Activated T-cell treated with anti-CD3 and anti-CD28 coated beads for 4 hours (primary cell): ENCODE results near the gene C1QTNF9.
"Not testable (repeated sequence)": the region's sequence is repeated elsewhere in the genome, so short reads cannot be mapped to it uniquely, and the experiment has no call there.

Source experiments
- DNase-seq: peaks from one replicate; pipeline ENCODE4 v3.0.0-alpha.2; 2020

C1QTNF9 gene, protein sequence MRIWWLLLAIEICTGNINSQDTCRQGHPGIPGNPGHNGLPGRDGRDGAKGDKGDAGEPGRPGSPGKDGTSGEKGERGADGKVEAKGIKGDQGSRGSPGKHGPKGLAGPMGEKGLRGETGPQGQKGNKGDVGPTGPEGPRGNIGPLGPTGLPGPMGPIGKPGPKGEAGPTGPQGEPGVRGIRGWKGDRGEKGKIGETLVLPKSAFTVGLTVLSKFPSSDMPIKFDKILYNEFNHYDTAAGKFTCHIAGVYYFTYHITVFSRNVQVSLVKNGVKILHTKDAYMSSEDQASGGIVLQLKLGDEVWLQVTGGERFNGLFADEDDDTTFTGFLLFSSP

DNA sequence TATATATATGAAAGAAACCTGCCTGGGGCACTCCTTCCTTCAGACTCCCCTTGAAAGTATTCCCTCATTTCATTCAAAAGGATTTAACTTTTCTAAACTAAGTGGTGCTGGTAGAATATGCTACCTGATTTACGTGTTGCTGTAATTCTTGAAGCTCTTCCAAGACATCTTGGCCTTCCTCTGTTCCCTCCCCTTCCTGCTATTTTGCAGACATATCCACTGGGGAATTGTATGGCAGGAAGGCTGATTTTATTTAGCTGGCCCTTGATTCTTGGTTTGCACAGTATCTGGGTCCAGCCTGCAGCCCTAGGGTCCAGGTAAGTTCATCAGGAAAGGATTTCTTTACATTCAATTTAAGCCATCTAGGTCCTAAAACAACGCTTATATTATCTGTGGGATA lies at the start of gene C1QTNF9:
Gene C1QTNF9, plus strand, starts transcription at position 281 of the 400 bp plus-strand sequence. CDS start 6,424 bp downstream, outside the sequence.
- DNase-seq: not testable (repeated sequence)

DNA sequence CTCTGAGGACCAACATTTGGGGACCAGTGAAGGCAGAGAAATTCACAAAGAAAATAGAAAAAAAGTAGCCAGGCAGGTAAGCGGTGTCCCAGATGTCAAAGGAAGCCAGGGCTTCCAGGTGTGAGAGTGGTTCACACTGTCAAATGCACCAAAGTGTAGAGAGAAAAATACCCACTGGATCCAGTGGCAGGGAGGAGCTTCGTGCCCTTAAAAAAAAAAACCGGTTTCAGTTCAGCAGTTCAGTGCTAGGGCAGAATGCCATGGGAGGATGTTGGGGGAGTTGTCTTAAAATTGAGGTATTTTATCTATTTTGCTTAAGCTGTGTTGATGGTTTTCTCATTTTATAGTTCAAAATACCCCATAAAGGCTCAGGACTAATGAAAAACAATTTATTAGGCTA lies 47.8 kb upstream of the C1QTNF9 start:
- DNase-seq: no peak

DNA sequence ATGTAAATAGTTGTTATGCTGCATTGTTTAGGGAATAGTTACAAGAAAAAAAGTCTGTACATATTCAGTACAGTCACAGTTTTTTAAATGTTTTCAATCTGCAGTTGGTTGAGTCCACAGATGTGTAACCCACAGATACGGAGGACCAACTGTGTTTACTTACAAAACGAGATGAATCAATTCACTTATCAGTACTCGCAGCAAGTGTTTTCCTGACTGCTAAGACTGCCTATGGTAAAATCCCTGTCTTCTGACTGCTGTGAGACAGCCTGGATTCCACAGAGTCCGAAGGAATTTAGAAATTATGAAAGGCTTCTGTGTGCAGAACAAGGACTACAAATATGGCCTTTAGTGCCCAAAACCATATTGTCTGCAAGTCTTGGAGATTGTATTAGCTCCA lies 45.7 kb upstream of the C1QTNF9 start:
- DNase-seq: no peak

DNA sequence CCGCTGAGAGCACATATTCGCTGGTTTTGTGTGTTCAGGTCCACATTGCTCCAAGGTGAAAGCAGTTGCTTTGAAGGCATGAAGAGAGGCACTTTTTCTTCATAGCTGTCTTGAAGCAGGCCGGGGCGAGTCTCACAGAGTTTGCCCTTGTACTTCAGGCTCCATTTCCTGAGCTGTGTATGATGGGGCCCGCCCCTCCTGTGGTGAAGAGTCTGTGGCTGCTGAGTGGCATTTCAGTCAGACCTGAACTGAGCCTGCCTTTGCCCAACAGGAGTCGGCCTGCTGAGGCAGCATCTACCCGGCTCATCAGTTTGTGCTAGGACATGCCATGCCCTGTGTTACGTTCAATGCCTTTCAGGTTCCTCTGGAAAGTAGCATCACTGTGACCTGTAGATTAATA lies 44.4 kb upstream of the C1QTNF9 start:
- DNase-seq: peak; percentile 57

DNA sequence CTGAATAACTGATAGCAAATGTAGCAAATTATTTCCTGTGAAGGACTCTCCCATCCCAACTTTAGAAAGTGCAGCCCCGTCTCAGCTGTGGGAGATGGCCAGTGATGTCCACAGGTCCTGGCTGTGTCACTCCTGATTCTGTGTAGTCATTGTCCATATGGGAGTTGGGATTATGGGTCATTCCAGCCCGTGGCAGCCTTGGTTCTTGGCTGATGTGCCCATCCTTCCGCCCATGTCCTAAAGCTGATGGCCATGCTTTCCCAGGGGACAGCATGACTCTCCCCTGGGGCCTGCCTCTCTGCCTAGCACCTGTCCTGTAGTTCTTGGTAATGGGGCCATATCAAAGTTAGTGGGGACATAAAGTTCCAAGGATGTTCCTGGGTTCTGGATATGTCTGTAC lies 43.9 kb upstream of the C1QTNF9 start:
- DNase-seq: no peak

DNA sequence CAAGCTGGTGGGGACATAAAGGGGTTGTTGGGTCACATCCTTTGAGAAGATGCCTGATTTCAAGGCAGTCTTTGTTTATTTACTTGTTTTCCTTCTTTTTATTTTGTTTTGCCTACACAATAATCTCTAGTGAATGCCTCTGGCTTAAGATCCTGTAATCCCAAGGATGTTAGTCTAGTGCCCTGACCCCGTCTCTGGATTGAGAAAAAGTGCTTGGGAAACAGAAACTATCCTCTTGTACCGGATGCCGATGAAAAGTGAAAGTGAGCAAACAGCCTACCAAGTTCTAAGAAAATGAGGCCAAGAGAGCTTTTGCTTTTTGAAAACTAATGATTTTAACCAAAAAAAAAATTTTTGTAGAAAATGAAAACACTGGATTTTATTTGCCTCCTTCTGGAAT lies 42.1 kb upstream of the C1QTNF9 start:
- no peak for DNase-seq

DNA sequence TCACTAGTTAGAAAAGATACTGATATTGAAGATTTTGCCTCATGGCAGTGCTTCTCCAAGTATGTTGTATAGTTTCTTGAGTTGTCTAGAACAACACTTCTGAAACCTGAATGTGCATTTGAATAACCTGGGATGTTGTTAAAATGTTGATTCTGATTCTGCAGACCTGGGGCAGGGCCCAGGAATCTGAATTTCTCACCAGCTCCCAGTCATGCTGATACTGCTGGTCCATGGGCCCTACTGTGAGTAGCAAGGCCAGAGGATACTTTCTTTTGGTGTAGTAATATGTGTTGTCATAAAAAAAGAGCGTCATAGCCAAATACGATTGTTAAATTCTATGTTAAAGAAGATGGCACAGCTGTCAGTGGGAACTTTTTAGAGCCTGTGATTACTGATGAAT lies 41.6 kb upstream of the C1QTNF9 start:
- no peak for DNase-seq

DNA sequence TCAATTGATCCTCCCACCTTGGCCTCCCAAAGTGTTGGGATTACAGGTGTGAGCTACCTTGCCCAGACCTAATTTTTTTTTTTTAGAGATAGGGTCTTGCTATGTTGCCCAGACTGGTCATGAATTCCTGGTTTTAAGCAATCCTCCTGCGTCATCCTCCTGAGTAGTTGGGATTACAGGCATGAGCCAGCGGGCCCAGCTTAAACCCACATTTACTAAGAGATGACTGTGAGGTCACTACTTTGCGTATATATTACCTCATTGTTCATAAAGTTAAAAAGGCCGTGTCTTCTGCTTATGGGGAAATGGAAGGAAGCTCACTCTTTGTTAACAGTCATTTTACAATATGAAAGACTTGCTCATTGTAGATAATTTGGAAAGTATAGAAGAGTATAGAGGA lies 39.6 kb upstream of the C1QTNF9 start:
- no peak for DNase-seq

DNA sequence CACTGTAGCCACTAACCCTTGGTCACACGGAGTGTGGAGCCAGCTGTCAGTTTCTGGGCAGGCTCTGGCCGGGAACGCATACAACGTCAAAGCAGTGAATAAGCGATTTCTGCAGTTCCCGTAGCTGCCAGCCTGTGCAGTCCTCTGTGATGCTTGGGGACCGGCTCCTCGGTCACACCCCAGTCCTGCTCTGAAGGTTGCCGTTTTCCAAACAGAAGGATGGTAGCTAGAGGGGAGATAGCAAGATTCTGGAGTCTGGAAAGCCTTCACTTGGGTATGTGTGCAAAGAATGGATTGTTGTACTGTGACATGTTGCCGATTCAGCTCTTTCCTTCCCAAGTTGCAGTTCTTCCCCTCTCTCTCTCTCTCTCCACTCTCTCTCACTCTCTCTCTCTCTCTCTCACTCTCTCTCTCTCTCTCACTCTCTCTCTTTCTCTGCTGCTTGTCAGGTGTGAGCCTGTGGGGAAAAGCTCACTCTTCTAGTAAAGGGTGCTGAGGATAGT lies 38.7 kb upstream of the C1QTNF9 start:
- DNase-seq: no peak

DNA sequence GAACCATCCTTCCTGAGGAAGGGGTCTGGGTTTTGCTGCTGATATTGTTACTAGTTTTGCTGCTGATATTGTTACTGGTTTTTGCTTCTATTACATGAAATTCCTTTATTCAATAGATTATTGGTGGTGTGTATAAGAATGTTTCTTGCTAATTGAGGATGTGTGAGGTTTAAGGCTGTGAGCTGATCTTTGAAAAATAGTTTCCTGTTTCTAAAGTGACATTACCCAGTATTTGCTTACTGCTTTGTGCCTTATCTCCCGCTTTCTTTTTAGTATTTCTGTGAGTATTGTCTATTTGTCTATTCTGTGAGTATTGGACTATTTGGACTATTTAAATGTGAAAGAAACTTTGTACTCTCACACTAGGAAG lies 38.2 kb upstream of the C1QTNF9 start:
- no peak for DNase-seq

DNA sequence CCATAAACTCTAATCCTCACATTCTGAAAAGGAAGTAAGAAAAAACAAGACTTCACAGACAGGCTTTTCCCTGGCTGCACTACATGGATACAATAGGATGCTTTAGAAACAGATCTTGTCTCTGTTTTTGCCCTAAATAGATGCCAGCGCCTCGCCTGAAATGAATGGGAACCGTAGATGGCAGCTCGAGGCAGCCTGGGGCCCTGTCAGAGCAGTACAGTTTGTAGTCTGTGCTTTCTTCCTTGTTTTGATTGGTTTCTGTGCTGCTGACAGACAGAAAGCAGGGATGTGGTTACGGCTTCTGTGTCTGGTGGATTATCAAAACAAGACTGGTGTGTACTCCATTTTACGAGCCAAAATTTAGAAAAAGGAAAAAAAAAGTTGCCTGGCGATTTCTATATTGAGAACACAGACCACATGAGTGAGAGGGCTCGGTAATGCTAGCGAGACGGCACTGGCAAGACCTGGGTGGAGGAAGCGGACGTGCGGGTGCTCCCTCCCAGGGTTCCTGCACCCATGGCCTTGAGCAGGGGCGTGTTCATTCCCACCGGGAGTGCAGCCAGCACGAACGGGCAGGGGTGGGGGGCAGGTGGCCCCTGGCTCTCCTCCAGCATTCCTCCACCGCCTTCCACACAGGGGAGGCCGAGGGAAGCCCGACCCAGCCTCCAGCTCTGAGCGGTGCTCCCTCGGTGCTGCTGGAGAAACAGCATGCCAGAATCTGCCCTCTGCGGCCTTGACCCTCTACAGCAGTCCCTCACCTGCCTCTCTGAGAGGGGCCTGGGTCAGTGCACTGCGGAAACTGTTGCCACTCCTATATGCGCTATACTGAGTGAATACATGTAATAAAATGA lies 37.6 kb upstream of the C1QTNF9 start:
- no peak for DNase-seq

DNA sequence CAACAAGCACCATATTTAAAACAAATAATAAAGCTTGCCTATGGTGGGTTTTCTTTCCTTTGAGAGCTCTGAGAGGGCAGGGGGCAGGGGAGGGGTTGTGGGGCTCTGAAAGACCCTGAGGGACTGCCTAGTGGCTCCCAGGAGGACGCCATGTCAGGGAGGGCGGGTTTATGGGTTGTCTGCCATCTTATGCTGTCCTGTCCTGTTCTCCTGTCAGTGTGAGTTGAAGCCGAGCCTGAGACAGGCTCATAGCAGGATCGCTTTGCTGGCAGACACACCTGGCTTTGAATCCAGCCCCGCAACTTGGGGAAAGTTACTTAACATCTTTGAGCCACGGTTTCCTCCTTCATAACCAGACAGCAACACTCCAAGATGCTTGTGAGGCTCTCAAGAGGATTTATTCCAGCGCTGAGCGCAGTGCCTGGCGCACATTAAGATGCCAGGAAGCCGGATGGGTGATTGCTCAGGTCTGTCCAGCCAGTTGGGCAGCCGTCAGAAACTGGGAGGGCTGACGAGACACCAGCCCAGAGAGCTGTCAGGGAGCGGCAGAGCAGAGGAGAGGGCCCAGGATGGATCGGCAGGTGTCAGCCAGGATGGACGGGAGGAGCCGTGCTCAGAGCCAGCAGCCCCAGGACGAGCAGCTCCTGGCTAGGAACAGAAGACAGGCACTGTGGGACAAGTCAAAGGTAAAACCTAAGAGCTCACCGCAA lies 36.8 kb upstream of the C1QTNF9 start:
- no peak for DNase-seq

DNA sequence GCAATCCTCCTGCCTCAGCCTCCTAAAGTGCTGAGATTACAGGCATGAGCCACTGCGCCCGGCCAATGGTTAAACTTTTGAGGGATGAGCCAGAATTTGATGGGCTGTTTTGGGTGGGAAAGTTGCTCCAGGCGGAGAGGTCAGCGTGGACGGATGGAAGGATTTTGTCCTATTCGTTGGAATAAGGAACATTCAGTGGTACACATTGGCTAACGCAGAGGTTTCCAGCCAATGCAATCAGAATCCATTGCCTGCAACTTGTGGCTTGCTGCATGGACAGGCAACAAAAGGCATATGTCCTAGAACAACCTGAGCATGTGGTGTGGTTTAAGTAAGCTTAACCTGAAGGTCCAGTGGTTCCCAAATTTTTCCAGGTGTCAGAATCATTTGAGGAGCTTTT lies 35.5 kb upstream of the C1QTNF9 start:
- DNase-seq: no peak

DNA sequence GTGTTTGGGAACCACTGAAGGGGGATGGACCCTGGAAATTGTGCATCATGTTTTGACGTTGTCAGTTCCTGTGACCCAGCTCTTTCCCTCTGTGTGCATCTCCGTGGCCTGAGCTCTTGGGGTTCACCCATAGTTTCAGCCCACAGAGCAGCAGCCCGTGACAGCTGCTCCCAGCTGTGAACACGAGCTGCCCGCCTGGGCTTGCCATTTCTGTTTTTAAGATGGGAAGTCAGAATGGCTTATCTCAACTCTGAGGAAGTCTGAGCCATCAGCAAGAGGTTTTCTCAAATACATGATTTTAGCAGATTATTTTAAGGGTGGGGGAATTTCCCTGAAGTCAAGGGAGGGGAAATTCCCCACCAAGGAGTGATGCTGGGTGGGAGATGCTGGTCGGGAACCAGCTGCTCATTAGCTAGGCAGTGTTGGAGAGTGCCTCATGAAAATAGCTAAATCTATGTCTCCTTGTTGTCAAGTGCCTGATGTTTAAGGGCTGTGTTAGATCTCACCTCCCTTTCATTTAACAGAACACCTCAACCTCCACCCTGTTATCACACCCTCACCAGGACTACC lies 34.8 kb upstream of the C1QTNF9 start:
- DNase-seq: peak; percentile 52

DNA sequence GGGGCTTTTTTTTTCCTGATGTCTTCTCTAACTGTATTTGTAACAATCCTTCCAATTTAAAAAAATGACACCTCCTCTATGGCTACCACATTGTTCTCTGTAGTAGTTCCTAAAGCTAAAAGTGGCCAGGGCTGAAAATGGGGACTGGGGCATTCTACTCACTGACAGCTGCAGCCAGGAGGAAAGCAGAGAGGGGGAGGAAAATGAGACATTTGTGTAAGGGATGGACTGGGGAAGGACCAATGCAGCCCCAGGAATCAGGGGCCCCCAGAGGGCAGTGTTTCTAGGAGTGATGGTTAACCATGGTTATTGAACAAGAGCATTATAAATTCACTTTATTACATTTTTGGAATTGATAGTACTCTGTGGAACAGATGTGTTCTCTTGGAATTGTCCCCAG lies 34.3 kb upstream of the C1QTNF9 start:
- DNase-seq: no peak

DNA sequence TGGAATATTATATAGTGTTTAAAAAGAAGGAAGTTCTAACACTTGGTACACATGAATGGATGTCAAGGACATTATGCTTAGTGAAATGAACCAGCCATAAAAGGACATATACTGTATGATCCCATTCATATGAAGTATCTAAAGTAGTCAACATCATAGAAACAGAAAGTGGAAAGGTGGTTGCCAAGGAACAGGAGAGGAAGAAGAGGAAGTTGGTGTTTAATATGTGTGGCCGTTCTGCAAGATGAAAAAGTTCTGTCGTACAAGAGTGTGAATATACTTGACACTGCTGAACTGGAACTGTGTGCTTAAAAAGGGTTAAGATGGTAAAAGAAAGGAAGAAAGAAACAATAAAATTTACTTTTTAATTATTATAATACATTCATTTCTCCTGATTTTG lies 33.1 kb upstream of the C1QTNF9 start:
- no peak for DNase-seq

DNA sequence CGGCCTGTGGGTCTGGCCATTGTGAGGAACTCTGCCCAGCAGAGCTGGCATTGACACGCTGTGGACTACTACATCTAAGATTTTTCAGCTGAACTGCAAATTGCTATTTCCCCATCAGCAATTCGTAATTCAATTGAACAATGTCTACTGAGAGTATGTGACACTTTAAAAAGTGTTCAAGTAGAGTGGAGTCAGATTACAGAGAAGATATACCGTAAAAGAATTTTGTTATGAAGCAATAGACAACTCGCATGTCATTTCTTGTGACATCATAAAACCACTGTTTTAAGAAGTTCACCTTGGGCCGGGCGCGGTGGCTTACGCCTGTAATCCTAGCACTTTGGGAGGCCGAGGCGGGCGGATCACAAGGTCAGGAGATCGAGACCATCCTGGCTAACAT lies 32.5 kb upstream of the C1QTNF9 start:
- no peak for DNase-seq

DNA sequence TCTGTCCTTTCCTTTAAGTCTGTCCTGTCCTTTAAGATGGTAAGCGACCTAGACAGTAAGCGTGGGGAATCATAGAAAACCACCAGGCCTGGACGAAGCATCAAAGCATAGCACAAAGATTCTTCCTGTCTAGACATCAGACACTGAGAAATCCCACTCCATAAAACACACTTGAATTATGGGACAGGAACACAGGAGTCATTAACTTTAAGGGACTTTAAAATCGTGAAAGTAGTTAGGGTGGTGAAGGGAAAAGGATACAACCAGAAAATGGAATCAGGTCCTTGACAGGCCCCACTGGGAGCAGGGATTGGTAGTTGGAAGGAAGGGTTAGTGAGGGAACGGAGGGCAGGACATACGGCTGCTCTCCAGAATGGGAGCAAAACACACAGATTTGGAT lies 31.6 kb upstream of the C1QTNF9 start:
- no peak for DNase-seq

DNA sequence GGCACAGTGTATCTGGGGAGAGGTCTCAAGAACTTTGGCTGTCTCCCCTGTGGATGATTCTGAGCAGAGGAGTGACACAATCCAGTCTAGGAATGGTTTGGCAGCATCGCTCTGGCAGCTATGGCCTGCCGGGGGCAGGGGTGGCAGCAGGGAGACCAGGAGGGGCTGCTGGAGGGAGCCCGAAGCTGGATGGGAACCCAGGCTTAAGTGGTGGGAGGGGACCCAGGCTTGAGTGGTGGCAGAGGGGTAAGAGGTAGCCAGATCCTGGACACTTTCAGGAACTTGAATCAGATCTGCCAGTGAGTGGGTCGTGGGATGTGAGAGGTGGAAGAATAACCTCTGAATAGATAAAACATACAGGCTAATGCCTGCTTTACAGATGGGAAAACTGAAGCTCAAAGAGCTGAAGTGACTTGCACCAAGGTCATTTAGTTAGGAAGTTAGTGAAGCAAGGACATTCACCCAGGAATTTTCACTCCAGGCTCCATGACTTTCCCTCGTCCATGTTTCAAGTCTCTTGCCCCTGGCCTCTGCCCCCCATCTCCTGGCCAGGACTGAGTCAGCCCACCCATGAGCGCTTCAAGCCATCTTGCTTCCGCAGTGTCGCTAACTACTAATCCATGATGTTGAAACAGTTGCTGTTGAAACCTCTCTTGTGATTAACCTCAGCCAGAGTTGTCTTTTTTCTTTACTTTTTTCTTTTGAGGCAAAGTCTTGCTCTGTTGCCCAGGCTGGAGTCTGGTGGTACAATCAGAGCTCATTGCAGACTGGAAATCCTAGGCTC lies 29.9 kb upstream of the C1QTNF9 start:
- no peak for DNase-seq

DNA sequence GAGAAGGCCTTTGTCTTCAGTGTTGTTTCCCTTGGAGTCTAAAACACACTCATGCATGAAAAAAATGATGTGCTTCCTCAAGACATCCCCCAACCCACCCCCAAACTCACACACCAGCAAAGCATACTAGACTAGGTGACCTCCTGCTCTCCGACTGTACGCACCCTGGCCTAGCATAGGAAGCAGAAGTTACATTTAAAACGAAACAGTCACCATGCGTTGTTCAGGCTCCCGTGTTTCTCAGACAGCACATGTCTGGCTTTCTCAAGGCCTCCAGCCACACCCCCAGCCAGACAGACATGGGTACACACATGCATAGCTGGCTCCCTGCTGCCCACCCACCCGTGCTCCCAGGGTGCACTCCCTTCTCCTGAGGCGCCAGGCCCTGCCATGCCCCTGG lies 28.7 kb upstream of the C1QTNF9 start:
- no peak for DNase-seq

DNA sequence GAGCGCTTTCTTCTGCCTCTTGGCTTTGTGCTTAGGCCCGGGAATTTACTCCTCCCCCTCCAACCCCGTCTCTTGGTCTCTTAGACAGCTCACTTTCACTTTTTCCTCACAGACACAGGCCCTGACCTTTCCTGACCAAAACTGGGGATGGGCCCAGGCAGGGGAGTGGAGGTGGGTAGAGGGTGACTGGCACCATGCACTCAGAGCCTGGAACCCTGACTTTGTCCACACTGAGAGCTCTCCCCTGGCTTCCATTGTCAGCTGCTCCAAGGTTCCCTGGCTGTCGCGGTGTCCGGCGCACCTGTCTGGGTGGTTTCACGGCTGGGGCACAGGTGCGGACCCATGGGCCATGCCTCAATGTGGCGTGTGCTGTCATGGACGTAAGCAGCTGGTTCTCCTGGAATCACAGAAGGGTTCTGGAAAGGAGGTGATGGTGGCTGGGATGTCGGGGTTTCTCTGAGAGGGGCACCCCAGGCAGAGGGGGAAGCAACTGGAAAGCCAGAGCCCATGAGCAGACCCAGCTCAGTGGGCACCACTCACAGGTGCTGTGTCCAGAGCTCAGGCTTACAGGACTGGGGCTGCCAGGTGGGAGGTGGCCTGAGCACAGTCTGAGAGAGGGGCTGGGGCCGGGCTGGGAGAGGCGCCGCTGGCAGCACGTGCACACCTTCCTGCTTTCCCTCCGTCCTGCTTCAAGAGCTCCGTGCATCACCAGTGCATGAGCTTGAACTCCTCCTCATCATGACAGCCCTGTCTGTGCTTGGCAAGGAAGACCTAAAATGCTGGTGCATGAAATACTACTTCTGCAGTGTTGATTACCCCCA lies 28.0 kb upstream of the C1QTNF9 start:
- DNase-seq: no peak

DNA sequence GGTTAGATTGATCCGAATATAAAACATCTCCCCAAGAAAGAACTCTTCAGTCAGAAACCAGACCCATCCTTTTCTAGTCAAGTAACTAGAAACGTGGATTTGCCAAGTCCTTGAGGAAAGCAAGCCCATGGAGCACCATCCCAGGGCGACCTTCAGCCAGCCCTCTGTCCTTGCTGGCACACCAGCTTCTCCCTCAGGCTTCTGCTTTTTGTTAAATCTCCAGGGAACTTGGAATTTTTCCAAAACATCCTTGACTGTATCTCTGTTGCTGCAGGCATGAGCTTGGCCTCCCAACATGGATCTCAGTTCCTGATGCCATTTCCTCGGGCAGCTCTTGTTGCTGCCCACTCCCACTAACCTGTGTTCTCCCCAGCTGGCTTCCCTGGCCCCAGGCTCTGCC lies 27.1 kb upstream of the C1QTNF9 start:
- no peak for DNase-seq
